Measurements from ENCODE around the gene PDP2.
"Not testable (repeated sequence)": the region's sequence is repeated elsewhere in the genome, so short reads cannot be mapped to it uniquely, and the experiment has no call there.

Gene PDP2

GRCh38 chr16:66895689-66895979, 15.3 kb downstream of the PDP2 start:
- H3K4me3 ChIP-seq (ENCODE audit: insufficient read depth, low read depth, low read length), result no peak overlapping the region
- H3K4me1 ChIP-seq (ENCODE audit: control insufficient read depth, insufficient read depth, low read length), result no peaks in the 10 kb centered on the region
- no peaks in the 10 kb centered on the region for H3K9me3 ChIP-seq (ENCODE audit: control insufficient read depth, low read length)
- 92 to 95% methylated on average over 5 of the region's 5 CpGs for WGBS, 2 experiments
- no peaks in the 10 kb centered on the region for H3K27me3 ChIP-seq (ENCODE audit: control insufficient read depth, insufficient read depth, low read length, poor library complexity, severe bottlenecking)
- H3K36me3 ChIP-seq (ENCODE audit: control insufficient read depth, insufficient read depth, low read length), result no peaks in the 10 kb centered on the region
- no peak overlapping the region for H3K27ac ChIP-seq (ENCODE audit: insufficient read depth, low read depth, low read length, poor library complexity, severe bottlenecking)

GRCh38 chr16:66895999-66896398, 15.7 kb downstream of the PDP2 start:
- Histone ChIP-seq H3K36me3 (ENCODE audit: control insufficient read depth, insufficient read depth, low read length) (no peaks in the 10 kb centered on the region), H3K9me3 (ENCODE audit: control insufficient read depth, low read length) (no peaks in the 10 kb centered on the region), H3K4me3 (ENCODE audit: insufficient read depth, low read depth, low read length) (no peak overlapping the region), H3K27ac (ENCODE audit: insufficient read depth, low read depth, low read length, poor library complexity, severe bottlenecking) (no peak overlapping the region), H3K4me1 (ENCODE audit: control insufficient read depth, insufficient read depth, low read length) (no peaks in the 10 kb centered on the region), H3K27me3 (ENCODE audit: control insufficient read depth, insufficient read depth, low read length, poor library complexity, severe bottlenecking) (no peaks in the 10 kb centered on the region)
- WGBS, 2 experiments, result 93 to 97% methylated on average over 3 of the region's 3 CpGs

GRCh38 chr16:66896682-66897081, 16.4 kb downstream of the PDP2 start:
- not testable (repeated sequence) for H3K36me3 ChIP-seq (ENCODE audit: control insufficient read depth, insufficient read depth, low read length); H3K27me3 ChIP-seq (ENCODE audit: control insufficient read depth, insufficient read depth, low read length, poor library complexity, severe bottlenecking); H3K9me3 ChIP-seq (ENCODE audit: control insufficient read depth, low read length); H3K4me1 ChIP-seq (ENCODE audit: control insufficient read depth, insufficient read depth, low read length); H3K27ac ChIP-seq (ENCODE audit: insufficient read depth, low read depth, low read length, poor library complexity, severe bottlenecking); H3K4me3 ChIP-seq (ENCODE audit: insufficient read depth, low read depth, low read length)
- WGBS, 2 experiments, result 78 to 81% methylated on average over 5 of the region's 5 CpGs

GRCh38 chr16:66898207-66898606, 17.9 kb downstream of the PDP2 start:
- Histone ChIP-seq H3K27ac (ENCODE audit: insufficient read depth, low read depth, low read length, poor library complexity, severe bottlenecking) (no peak overlapping the region), H3K4me1 (ENCODE audit: control insufficient read depth, insufficient read depth, low read length) (no peaks in the 10 kb centered on the region), H3K9me3 (ENCODE audit: control insufficient read depth, low read length) (no peaks in the 10 kb centered on the region), H3K36me3 (ENCODE audit: control insufficient read depth, insufficient read depth, low read length) (no peaks in the 10 kb centered on the region), H3K27me3 (ENCODE audit: control insufficient read depth, insufficient read depth, low read length, poor library complexity, severe bottlenecking) (no peaks in the 10 kb centered on the region), H3K4me3 (ENCODE audit: insufficient read depth, low read depth, low read length) (no peak overlapping the region)
- WGBS, 2 experiments, result 96 to 99% methylated on average over 2 to 3 of the region's 3 CpGs

- no peak overlapping the region for H3K4me3 ChIP-seq (ENCODE audit: insufficient read depth, low read depth, low read length)
- no peaks in the 10 kb centered on the region for H3K27me3 ChIP-seq (ENCODE audit: control insufficient read depth, insufficient read depth, low read length, poor library complexity, severe bottlenecking)
- no peak overlapping the region for H3K27ac ChIP-seq (ENCODE audit: insufficient read depth, low read depth, low read length, poor library complexity, severe bottlenecking)
- H3K4me1 ChIP-seq (ENCODE audit: control insufficient read depth, insufficient read depth, low read length), result no peaks in the 10 kb centered on the region
- no peaks in the 10 kb centered on the region for H3K36me3 ChIP-seq (ENCODE audit: control insufficient read depth, insufficient read depth, low read length)
- 92 to 93% methylated on average over 2 of the region's 2 CpGs for WGBS, 2 experiments
- H3K9me3 ChIP-seq (ENCODE audit: control insufficient read depth, low read length), result no peaks in the 10 kb centered on the region
Measured at GRCh38 chr16:66898933-66899309, 18.6 kb downstream of the PDP2 start.

GRCh38 chr16:66899310-66899944, 19.1 kb downstream of the PDP2 start:
- WGBS, 2 experiments, result 91 to 94% methylated on average over 6 of the region's 6 CpGs
- Histone ChIP-seq H3K27me3 (ENCODE audit: control insufficient read depth, insufficient read depth, low read length, poor library complexity, severe bottlenecking) (no peaks in the 10 kb centered on the region), H3K27ac (ENCODE audit: insufficient read depth, low read depth, low read length, poor library complexity, severe bottlenecking) (no peak overlapping the region)

GRCh38 chr16:66899945-66900710, 19.8 kb downstream of the PDP2 start:
- Histone ChIP-seq H3K36me3 (ENCODE audit: control insufficient read depth, insufficient read depth, low read length) (no peaks in the 10 kb centered on the region), H3K4me1 (ENCODE audit: control insufficient read depth, insufficient read depth, low read length) (no peaks in the 10 kb centered on the region), H3K27me3 (ENCODE audit: control insufficient read depth, insufficient read depth, low read length, poor library complexity, severe bottlenecking) (no peaks in the 10 kb centered on the region), H3K9me3 (ENCODE audit: control insufficient read depth, low read length) (no peaks in the 10 kb centered on the region), H3K27ac (ENCODE audit: insufficient read depth, low read depth, low read length, poor library complexity, severe bottlenecking) (no peak overlapping the region), H3K4me3 (ENCODE audit: insufficient read depth, low read depth, low read length) (no peak overlapping the region)
- 62 to 74% methylated on average over 8 to 9 of the region's 9 CpGs for WGBS, 2 experiments

More at GRCh38 chr16:66899310-66899944, 19.1 kb downstream of the PDP2 start:
- Histone ChIP-seq H3K4me1 (ENCODE audit: control insufficient read depth, insufficient read depth, low read length) (no peaks in the 10 kb centered on the region), H3K4me3 (ENCODE audit: insufficient read depth, low read depth, low read length) (no peak overlapping the region), H3K9me3 (ENCODE audit: control insufficient read depth, low read length) (no peaks in the 10 kb centered on the region), H3K36me3 (ENCODE audit: control insufficient read depth, insufficient read depth, low read length) (no peaks in the 10 kb centered on the region)

- Histone ChIP-seq H3K27ac (ENCODE audit: insufficient read depth, low read depth, low read length, poor library complexity, severe bottlenecking) (no peak overlapping the region), H3K9me3 (ENCODE audit: control insufficient read depth, low read length) (no peaks in the 10 kb centered on the region), H3K36me3 (ENCODE audit: control insufficient read depth, insufficient read depth, low read length) (no peaks in the 10 kb centered on the region), H3K27me3 (ENCODE audit: control insufficient read depth, insufficient read depth, low read length, poor library complexity, severe bottlenecking) (no peaks in the 10 kb centered on the region), H3K4me1 (ENCODE audit: control insufficient read depth, insufficient read depth, low read length) (no peaks in the 10 kb centered on the region), H3K4me3 (ENCODE audit: insufficient read depth, low read depth, low read length) (no peak overlapping the region)
- WGBS, 2 experiments, result 84% methylated on average over 7 of the region's 7 CpGs
Measured at GRCh38 chr16:66900721-66901441, 20.6 kb downstream of the PDP2 start.

GRCh38 chr16:66901626-66902025, 21.3 kb downstream of the PDP2 start:
- Histone ChIP-seq H3K36me3 (ENCODE audit: control insufficient read depth, insufficient read depth, low read length) (no peaks in the 10 kb centered on the region), H3K4me1 (ENCODE audit: control insufficient read depth, insufficient read depth, low read length) (no peaks in the 10 kb centered on the region), H3K4me3 (ENCODE audit: insufficient read depth, low read depth, low read length) (no peak overlapping the region), H3K27ac (ENCODE audit: insufficient read depth, low read depth, low read length, poor library complexity, severe bottlenecking) (no peak overlapping the region), H3K9me3 (ENCODE audit: control insufficient read depth, low read length) (no peaks in the 10 kb centered on the region), H3K27me3 (ENCODE audit: control insufficient read depth, insufficient read depth, low read length, poor library complexity, severe bottlenecking) (no peaks in the 10 kb centered on the region)
- WGBS, 2 experiments, result 94 to 96% methylated on average over 10 of the region's 10 CpGs
